RWPE2 (cell line): ENCODE results near the gene ENOPH1.

Experiments
- ATAC-seq: fragments of 200-7000 bp; cut with Tn5 transposase; 3 replicates; pipeline ENCODE4 v1.9.1; 2021; ENCODE audit warnings: low read depth
- DNase-seq: peaks from one replicate; pipeline ENCODE4 v3.0.0-alpha.2; 2020; ENCODE audit warnings: low spot score
- H3K27ac ChIP-seq: fragments of 450-650 bp; 2 replicates; pipeline ENCODE4 v1.5.1; 2017; ENCODE audit warnings: mild to moderate bottlenecking; ENCODE audit not compliant: poor library complexity, severe bottlenecking
- H3K27me3 ChIP-seq: fragments of 250-450 bp; sonication (Bioruptor Pico); 2 replicates; pipeline ENCODE4 v1.5.1; 2021; ENCODE audit warnings: mild to moderate bottlenecking, moderate library complexity; ENCODE audit not compliant: insufficient read depth, poor library complexity, severe bottlenecking
- H3K36me3 ChIP-seq: fragments of 250-450 bp; sonication (Bioruptor Pico); 2 replicates; pipeline ENCODE4 v1.5.1; 2020; ENCODE audit warnings: low read depth, mild to moderate bottlenecking, moderate library complexity
- H3K4me1 ChIP-seq: fragments of 250-450 bp; sonication (Bioruptor Pico); 2 replicates; pipeline ENCODE4 v1.5.1; 2021; ENCODE audit warnings: mild to moderate bottlenecking, moderate library complexity; ENCODE audit not compliant: insufficient read depth, poor library complexity, severe bottlenecking
- H3K4me3 ChIP-seq: fragments of 250-450 bp; sonication (Bioruptor Pico); 2 replicates; pipeline ENCODE4 v1.5.1; 2021; ENCODE audit warnings: mild to moderate bottlenecking, moderate library complexity; ENCODE audit not compliant: severe bottlenecking
- H3K9me3 ChIP-seq: fragments of 250-450 bp; sonication (Bioruptor Pico); 2 replicates; pipeline ENCODE4 v1.5.1; 2021; ENCODE audit warnings: mild to moderate bottlenecking, moderate library complexity; ENCODE audit not compliant: severe bottlenecking
- TF ChIP-seq, protein P1 (sequence below): fragments of 450-650 bp; IDR thresholded peaks from one replicate; pipeline ENCODE4 v1.5.1; 2017; ENCODE audit warnings: mild to moderate bottlenecking, moderate library complexity; ENCODE audit not compliant: poor library complexity, severe bottlenecking

ENOPH1 gene

DNA sequence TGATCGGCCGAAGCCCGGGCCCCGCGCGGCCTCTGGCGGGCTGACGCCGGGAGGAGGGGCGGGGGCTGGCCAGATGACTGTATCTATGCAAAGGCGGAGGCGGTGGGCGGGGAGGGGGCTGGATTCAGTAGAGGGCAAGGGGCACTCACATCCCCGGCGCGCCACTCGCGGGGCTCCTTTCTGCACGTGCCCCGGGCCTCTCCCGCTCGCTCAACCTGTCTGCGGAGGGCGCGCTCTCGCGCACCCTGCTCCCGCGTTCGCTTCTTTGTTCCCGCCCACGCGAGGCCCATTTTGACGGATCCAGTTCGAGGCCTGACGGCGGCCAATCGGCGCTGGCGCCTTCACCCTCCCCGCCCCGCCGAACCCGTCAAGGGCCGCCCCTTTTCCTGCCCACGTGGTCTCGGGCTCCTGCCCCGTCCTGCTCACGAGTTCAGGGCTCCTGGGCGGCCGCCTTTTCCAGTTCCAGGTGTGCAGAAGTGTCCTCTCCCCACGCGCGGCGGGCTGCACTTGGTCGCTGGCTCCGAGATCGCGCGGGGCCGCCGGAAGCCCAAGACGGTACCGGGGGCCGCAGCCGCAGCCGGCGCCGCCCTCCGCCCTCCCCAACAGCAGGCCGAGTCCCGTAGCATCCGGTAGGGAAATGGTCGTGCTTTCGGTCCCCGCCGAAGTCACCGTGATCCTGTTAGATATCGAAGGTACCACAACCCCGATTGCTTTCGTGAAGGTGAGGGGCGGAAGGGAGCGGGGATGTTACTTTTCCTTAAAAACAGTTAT lies at the start of gene ENOPH1, which contains the start of gene HNRNPDL:
Gene ENOPH1 (plus strand): TSS at position 398 of the 771 bp plus-strand sequence. CDS start 240 bp downstream, at position 638.
Gene HNRNPDL (minus strand): TSS at position 270 of the 771 bp plus-strand sequence. CDS start 772 bp downstream, outside the sequence.
- peaks cover 48% of the 10 kb centered on the region for H3K36me3 ChIP-seq
- H3K27ac ChIP-seq: peak within 1 kb of the TSS; percentile 90
- DNase-seq (peak; percentile 97), ATAC-seq (peak; percentile 75)
- no peaks in the 10 kb centered on the region for H3K9me3 ChIP-seq
- H3K4me1 ChIP-seq: peaks cover 37% of the 10 kb centered on the region
- H3K4me3 ChIP-seq: peak within 1 kb of the TSS; percentile 75
- no peaks in the 10 kb centered on the region for H3K27me3 ChIP-seq
- TF ChIP-seq, protein P1, sequence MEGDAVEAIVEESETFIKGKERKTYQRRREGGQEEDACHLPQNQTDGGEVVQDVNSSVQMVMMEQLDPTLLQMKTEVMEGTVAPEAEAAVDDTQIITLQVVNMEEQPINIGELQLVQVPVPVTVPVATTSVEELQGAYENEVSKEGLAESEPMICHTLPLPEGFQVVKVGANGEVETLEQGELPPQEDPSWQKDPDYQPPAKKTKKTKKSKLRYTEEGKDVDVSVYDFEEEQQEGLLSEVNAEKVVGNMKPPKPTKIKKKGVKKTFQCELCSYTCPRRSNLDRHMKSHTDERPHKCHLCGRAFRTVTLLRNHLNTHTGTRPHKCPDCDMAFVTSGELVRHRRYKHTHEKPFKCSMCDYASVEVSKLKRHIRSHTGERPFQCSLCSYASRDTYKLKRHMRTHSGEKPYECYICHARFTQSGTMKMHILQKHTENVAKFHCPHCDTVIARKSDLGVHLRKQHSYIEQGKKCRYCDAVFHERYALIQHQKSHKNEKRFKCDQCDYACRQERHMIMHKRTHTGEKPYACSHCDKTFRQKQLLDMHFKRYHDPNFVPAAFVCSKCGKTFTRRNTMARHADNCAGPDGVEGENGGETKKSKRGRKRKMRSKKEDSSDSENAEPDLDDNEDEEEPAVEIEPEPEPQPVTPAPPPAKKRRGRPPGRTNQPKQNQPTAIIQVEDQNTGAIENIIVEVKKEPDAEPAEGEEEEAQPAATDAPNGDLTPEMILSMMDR: no peak

DNA sequence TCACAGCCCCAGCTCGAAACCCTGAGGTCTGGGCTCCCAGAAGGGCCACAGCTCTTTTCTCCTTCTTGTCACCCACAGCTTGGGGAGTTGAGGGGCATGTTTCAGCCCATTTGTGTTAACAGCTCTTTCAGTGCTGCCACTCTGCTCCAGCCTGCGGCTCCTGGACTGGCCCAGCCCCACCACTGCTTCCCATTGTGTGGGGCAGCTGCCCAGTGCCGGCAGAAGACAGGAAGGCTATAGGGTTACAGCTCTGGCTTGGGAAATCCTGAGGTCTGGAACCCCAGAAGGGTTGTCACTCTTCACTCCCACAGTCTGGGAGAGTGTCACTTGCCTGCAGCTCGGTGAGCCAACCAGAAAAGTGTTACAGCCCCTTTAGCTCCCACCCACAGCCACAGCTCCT lies 49.6 kb upstream of the ENOPH1 start:
- Histone ChIP-seq H3K9me3 (no peaks in the 10 kb centered on the region), H3K4me1 (peaks cover 5% of the 10 kb centered on the region), H3K27me3 (no peaks in the 10 kb centered on the region), H3K27ac (no peak overlapping the region), H3K36me3 (no peaks in the 10 kb centered on the region), H3K4me3 (no peak overlapping the region)
- no peak for ATAC-seq
- DNase-seq: no peak
- TF ChIP-seq, protein P1: no peak

DNA sequence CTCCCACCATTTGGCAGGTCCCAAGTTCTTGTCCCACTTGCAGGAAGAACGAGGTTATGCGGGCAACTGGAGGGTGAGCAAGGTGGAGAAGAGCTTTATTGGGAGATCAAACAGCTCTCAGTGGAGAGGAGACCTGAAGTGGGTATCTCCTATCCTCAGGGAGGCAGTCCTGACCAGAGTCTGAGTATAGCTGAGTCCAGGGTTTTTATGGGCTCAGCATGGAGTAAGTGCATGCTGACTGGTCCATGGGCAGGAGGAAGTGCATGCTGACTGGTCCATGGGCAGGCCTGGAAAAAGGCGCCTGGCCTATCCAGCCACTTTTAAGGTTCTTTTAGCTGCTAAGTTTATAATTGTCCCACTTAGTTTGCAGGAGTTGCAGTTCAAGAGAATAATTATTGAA lies 49.2 kb upstream of the ENOPH1 start:
- Histone ChIP-seq H3K9me3 (no peaks in the 10 kb centered on the region), H3K4me1 (peaks cover 1% of the 10 kb centered on the region)
- ATAC-seq: no peak

DNA sequence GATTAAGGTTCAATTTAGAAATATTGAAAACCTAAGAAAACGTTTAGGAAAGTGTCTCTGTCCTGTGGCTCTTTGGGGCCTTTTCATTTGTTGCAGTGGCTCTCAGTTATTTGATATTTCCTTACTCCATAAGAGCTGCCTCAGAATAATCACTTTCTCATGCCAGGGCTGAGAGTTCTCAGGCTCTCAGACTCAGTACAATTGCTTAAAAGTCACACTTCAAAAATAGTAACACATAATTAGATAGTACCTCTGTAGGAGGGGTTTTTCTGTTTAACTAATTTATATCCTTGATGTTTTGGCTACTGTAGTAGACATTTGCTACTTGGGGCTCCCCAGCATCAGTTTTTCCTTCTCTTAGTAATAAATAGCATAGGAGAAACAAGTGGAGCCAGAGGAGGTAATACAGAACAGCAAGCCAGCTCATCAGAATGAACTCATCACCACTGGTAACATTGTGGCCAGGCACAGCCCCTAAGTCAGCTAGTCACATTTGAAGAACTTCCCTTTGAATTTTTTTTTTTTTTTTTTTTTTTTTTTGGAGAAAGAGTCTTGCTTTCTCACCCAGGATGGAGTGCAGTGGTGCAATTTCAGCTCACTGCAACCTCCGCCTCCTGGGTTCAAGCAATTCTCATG lies 48.6 kb upstream of the ENOPH1 start:
- no peaks in the 10 kb centered on the region for H3K9me3 ChIP-seq
- ATAC-seq (no peak), DNase-seq (no peak)

More for the DNA sequence above, 49.2 kb upstream of the ENOPH1 start:
- Histone ChIP-seq H3K4me3 (no peak overlapping the region), H3K27ac (no peak overlapping the region), H3K27me3 (no peaks in the 10 kb centered on the region), H3K36me3 (no peaks in the 10 kb centered on the region)
- no peak for DNase-seq
- TF ChIP-seq, protein P1: no peak

More for the DNA sequence above, 48.6 kb upstream of the ENOPH1 start:
- Histone ChIP-seq H3K27me3 (no peaks in the 10 kb centered on the region), H3K4me3 (no peak overlapping the region), H3K4me1 (no peaks in the 10 kb centered on the region), H3K27ac (no peak overlapping the region), H3K36me3 (no peaks in the 10 kb centered on the region)
- TF ChIP-seq, protein P1: no peak
